Naive thymus-derived CD4-positive, alpha-beta T cell (primary cell): ENCODE results near the gene PSMB8. TPM values are rescaled to one million over a fixed set of nuclear protein-coding genes. Genes with fewer than 3 reads are reported as not detected.
A peak's percentile ranks its signal among the peaks of the same experiment; 100 is the strongest.

ENCODE experiments used
- ATAC-seq: fragments of 150-1000 bp; cut with Tn5 transposase; 2 replicates; pipeline ENCODE4 v1.10.0; 2021; ENCODE audit warnings: mild to moderate bottlenecking, moderate library complexity
- CTCF ChIA-PET: fragments of 350-600 bp; sonication (Branson Sonifier 250); formaldehyde crosslinking; loops from one replicate; lab custom pipeline; 2021; ENCODE audit warnings: antibody characterized with exemption; lab: Charles Lee
- POLR2A ChIA-PET: fragments of 350-600 bp; sonication (Branson Sonifier 250); formaldehyde crosslinking; loops from one replicate; lab custom pipeline; 2021; ENCODE audit warnings: antibody characterized with exemption, inconsistent platforms; lab: Charles Lee
- DNase-seq, 9 donors: peaks; one replicate each; pipeline versions ENCODE4 v3.0.0 to v3.0.0-alpha.2; 2020 to 2022; ENCODE audit warnings: mixed read lengths in 1 of 9
- H3K27ac ChIP-seq: one replicate; pipeline ENCODE4 v1.7.0; 2013; ENCODE audit warnings: mild to moderate bottlenecking, low read depth, low read length, moderate library complexity
- H3K27me3 ChIP-seq, 2 donors: one replicate each; pipeline ENCODE4 v1.7.0; 2013; ENCODE audit warnings: low read length in 2 of 2, mild to moderate bottlenecking in 2 of 2, moderate library complexity in 2 of 2; ENCODE audit not compliant: control insufficient read depth in 2 of 2, insufficient read depth in 2 of 2
- H3K36me3 ChIP-seq, 3 experiments: 1 replicate in 2 of 3; 2 replicates in 1 of 3; pipeline ENCODE4 v1.7.0; 2013; ENCODE audit warnings: low read length in 3 of 3, mild to moderate bottlenecking in 3 of 3, moderate library complexity in 1 of 3; ENCODE audit not compliant: insufficient read depth in 3 of 3, control insufficient read depth in 2 of 3
- H3K4me1 ChIP-seq, 2 donors: one replicate each; pipeline ENCODE4 v1.7.0; 2013; ENCODE audit warnings: low read length in 2 of 2, mild to moderate bottlenecking in 2 of 2, moderate library complexity in 1 of 2; ENCODE audit not compliant: control insufficient read depth in 2 of 2, insufficient read depth in 2 of 2
- H3K4me3 ChIP-seq: 2 replicates; pipeline ENCODE4 v1.7.0; 2013; ENCODE audit warnings: mild to moderate bottlenecking, low read length
- H3K9me3 ChIP-seq, 3 experiments: 1 replicate in 2 of 3; 2 replicates in 1 of 3; pipeline ENCODE4 v1.7.0; 2013; ENCODE audit warnings: low read length in 3 of 3; ENCODE audit not compliant: control insufficient read depth in 2 of 3
- H3K27ac Mint-ChIP-seq, 9 donors: one replicate each; pipeline ENCODE4 v1.8.0; 2020 to 2022; ENCODE audit warnings: mixed read lengths in 9 of 9, mild to moderate bottlenecking in 8 of 9, moderate library complexity in 5 of 9, inconsistent platforms in 2 of 9
- H3K27me3 Mint-ChIP-seq, 5 donors: one replicate each; pipeline ENCODE4 v1.8.0; 2021 to 2022; ENCODE audit warnings: mixed read lengths in 5 of 5, mild to moderate bottlenecking in 1 of 5
- H3K36me3 Mint-ChIP-seq, 5 donors: one replicate each; pipeline ENCODE4 v1.8.0; 2020 to 2022; ENCODE audit warnings: mixed read lengths in 5 of 5, mild to moderate bottlenecking in 3 of 5, inconsistent platforms in 1 of 5
- H3K4me1 Mint-ChIP-seq, 7 donors: one replicate each; pipeline ENCODE4 v1.8.0; 2020 to 2022; ENCODE audit warnings: mixed read lengths in 7 of 7, mild to moderate bottlenecking in 3 of 7, inconsistent platforms in 1 of 7
- H3K4me3 Mint-ChIP-seq, 10 donors: one replicate each; pipeline ENCODE4 v1.8.0; 2020 to 2022; ENCODE audit warnings: mild to moderate bottlenecking in 10 of 10, mixed read lengths in 10 of 10, moderate library complexity in 6 of 10, inconsistent platforms in 2 of 10
- H3K9me3 Mint-ChIP-seq, 11 donors: one replicate each; pipeline ENCODE4 v1.8.0; 2020 to 2022; ENCODE audit warnings: mixed read lengths in 11 of 11, mild to moderate bottlenecking in 4 of 11, inconsistent platforms in 1 of 11, moderate library complexity in 1 of 11
- intact Hi-C, 2 donors: fragments of 100-400 bp; cut with micrococcal nuclease; formaldehyde crosslinking; loops; one replicate each; pipeline ENCODE4 v1.15.1; 2023
- polyA plus RNA-seq, 2 donors: library from polyadenylated mRNA; unstranded; fragments of 300-500 nt; fragmentation: Illumina TruSeq; gene quantifications; one replicate each; pipeline ENCODE4 v1.2.3, GENCODE V29; 2021
- total RNA-seq, 6 experiments: library from RNA in 5 of 6; stranded (reverse) in 5 of 6; gene quantifications; 1 replicate in 5 of 6; 2 replicates in 1 of 6; pipeline ENCODE4 v1.2.3 and lab custom pipeline; 2021 to 2026

The PSMB8 gene
- total and polyA plus RNA-seq, 7 experiments from 2014 or later = 111 to 419 (median 146) TPM

GRCh38 chr6:32865724-32866443 lies 22.0 kb upstream of the PSMB8 start:
- no peak overlapping the region for H3K4me3 ChIP-seq
- ChIA-PET POLR2A (interaction anchor here (1.2 to 7.5 kb wide), 4 partner anchors 11 to 27 kb away, joined by 3 to 99 read pairs (median 76); partner anchors contain the start of genes PSMB8, PSMB9, TAP1 and TAP2), CTCF (interaction anchor here (10.1 kb wide), 1 partner anchor 26 kb away, joined by 177 read pairs; the partner anchor contains the start of gene TAP2)
- intact Hi-C loops = loop anchor here in 1 of 2 donors (5.0 kb wide), 1 partner anchor 454 kb away; no protein-coding TSS in a partner anchor
- DNase-seq (no peak), ATAC-seq (no peak)
- peaks cover 0 to 2% (median 0%) of the 10 kb centered on the region in 11 donors for H3K9me3 Mint-ChIP-seq
- H3K36me3 Mint-ChIP-seq = peaks cover 2 to 21% (median 2%) of the 10 kb centered on the region in 5 donors
- H3K4me1 Mint-ChIP-seq = peaks cover 21 to 40% (median 36%) of the 10 kb centered on the region in 7 donors
- H3K27me3 Mint-ChIP-seq = no peaks in the 10 kb centered on the region
- no peaks in the 10 kb centered on the region for H3K27me3 ChIP-seq
- peak overlapping the region; percentile 64 for H3K27ac ChIP-seq
- no peaks in the 10 kb centered on the region for H3K9me3 ChIP-seq
- H3K4me3 Mint-ChIP-seq = peak overlapping the region in 3 of 10 donors; percentile 20 to 45 (median 26)
- peaks cover 0 to 5% (median 0%) of the 10 kb centered on the region in 3 experiments for H3K36me3 ChIP-seq
- peaks cover 4 to 20% of the 10 kb centered on the region in 2 donors for H3K4me1 ChIP-seq
- H3K27ac Mint-ChIP-seq = peak overlapping the region; percentile 67 to 94 (median 78)

DNA sequence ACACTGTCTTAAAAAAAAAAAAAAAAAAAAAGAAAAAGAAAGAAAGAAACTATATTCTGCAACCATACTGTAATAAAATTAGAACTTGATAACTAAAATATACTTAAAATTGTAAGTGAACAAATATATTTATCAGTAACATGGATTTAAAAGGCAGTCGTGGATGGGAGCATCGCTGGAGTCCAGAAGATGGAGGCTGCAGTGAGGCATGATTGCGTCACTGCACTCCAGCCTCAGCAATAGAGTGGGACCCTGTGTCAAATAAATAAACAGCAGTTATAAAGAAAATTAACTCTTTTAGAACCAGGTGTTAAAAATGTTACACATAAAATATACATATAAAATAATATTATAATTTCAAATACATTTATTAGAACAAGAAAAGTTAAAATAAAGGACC lies 18.9 kb upstream of the PSMB8 start:
- POLR2A ChIA-PET = interaction anchor here (0.6 to 7.5 kb wide), 5 partner anchors 12 to 106 kb away, joined by 3 to 99 read pairs (median 3); partner anchors contain the start of genes PSMB8 and TAP2
- no peak overlapping the region for H3K4me3 Mint-ChIP-seq
- H3K27ac Mint-ChIP-seq = peak overlapping the region in 1 of 9 donors; percentile 13

GRCh38 chr6:32860674-32861073 lies 16.8 kb upstream of the PSMB8 start:
- peaks cover 26 to 54% (median 50%) of the 10 kb centered on the region in 7 donors for H3K4me1 Mint-ChIP-seq
- H3K4me3 ChIP-seq = no peak overlapping the region
- ATAC-seq = no peak
- H3K4me1 ChIP-seq = peaks cover 7 to 21% of the 10 kb centered on the region in 2 donors
- no peaks in the 10 kb centered on the region for H3K27me3 ChIP-seq
- peaks cover 23 to 47% (median 33%) of the 10 kb centered on the region in 3 experiments for H3K36me3 ChIP-seq
- no peaks in the 10 kb centered on the region for H3K9me3 ChIP-seq
- H3K9me3 Mint-ChIP-seq = no peaks in the 10 kb centered on the region
- no peaks in the 10 kb centered on the region for H3K27me3 Mint-ChIP-seq
- ChIA-PET CTCF (no interaction called here), POLR2A (interaction anchor here (9.5 kb wide), 1 partner anchor 19 kb away, joined by 662 read pairs; the partner anchor contains the start of genes PSMB8 and TAP2)
- DNase-seq = no peak
- H3K36me3 Mint-ChIP-seq = peaks cover 16 to 52% (median 36%) of the 10 kb centered on the region in 5 donors
- no peak overlapping the region for H3K4me3 Mint-ChIP-seq
- H3K27ac ChIP-seq = peak overlapping the region; percentile 11
- peak overlapping the region; percentile 0 to 79 (median 30) for H3K27ac Mint-ChIP-seq
- intact Hi-C loops = no loop called here

More for the DNA sequence above, 18.9 kb upstream of the PSMB8 start:
- Histone ChIP-seq H3K27ac (no peak overlapping the region), H3K4me3 (no peak overlapping the region), H3K27me3 (no peaks in the 10 kb centered on the region), H3K9me3 (no peaks in the 10 kb centered on the region), H3K36me3 (peaks cover 11 to 36% (median 24%) of the 10 kb centered on the region in 3 experiments), H3K4me1 (peaks cover 5 to 14% of the 10 kb centered on the region in 2 donors)
- no peak for DNase-seq
- no peaks in the 10 kb centered on the region for H3K9me3 Mint-ChIP-seq
- peaks cover 9 to 36% (median 21%) of the 10 kb centered on the region in 5 donors for H3K36me3 Mint-ChIP-seq
- intact Hi-C loops = no loop called here
- no peaks in the 10 kb centered on the region for H3K27me3 Mint-ChIP-seq
- CTCF ChIA-PET = interaction anchor here (1.8 to 10.1 kb wide), 2 partner anchors 8 to 23 kb away, joined by 5 to 177 read pairs; partner anchors contain the start of gene TAP2
- no peak for ATAC-seq
- H3K4me1 Mint-ChIP-seq = peaks cover 29 to 57% (median 52%) of the 10 kb centered on the region in 7 donors

- peaks cover 0 to 2% (median 0%) of the 10 kb centered on the region in 11 donors for H3K9me3 Mint-ChIP-seq
Measured at GRCh38 chr6:32858194-32858593, 14.3 kb upstream of the PSMB8 start.

GRCh38 chr6:32857156-32857891 lies 13.5 kb upstream of the PSMB8 start:
- Mint-ChIP-seq H3K4me3 (peak overlapping the region in 3 of 10 donors; percentile 27 to 53 (median 39)), H3K27me3 (no peaks in the 10 kb centered on the region), H3K36me3 (peaks cover 16 to 63% (median 44%) of the 10 kb centered on the region in 5 donors), H3K27ac (peak overlapping the region in 5 of 9 donors; percentile 63 to 100 (median 75)), H3K9me3 (peaks cover 0 to 2% (median 0%) of the 10 kb centered on the region in 11 donors), H3K4me1 (peaks cover 36 to 63% (median 52%) of the 10 kb centered on the region in 7 donors)
- peak overlapping the region; percentile 27 for H3K27ac ChIP-seq
- H3K9me3 ChIP-seq = no peaks in the 10 kb centered on the region
- POLR2A ChIA-PET = interaction anchor here (1.1 to 9.5 kb wide), 5 partner anchors 11 to 675 kb away, joined by 3 to 662 read pairs (median 21); partner anchors contain the start of genes PSMB8 and TAP2
- peaks cover 23 to 65% (median 33%) of the 10 kb centered on the region in 3 experiments for H3K36me3 ChIP-seq
- H3K27me3 ChIP-seq = no peaks in the 10 kb centered on the region
- H3K4me1 ChIP-seq = peaks cover 15 to 28% of the 10 kb centered on the region in 2 donors
- DNase-seq (no peak), ATAC-seq (no peak)
- CTCF ChIA-PET = interaction anchor here (0.6 to 7.5 kb wide), 4 partner anchors 10 to 76 kb away, joined by 3 to 241 read pairs (median 6); partner anchors contain the start of genes PSMB8 and TAP2
- intact Hi-C loops = loop anchor here (10.0 kb wide), 2 partner anchors 557 to 1023 kb away; partner anchors contain the start of genes CUTA (in 1 of the 2) and PHF1 (in 1 of the 2)
- H3K4me3 ChIP-seq = no peak overlapping the region

More at GRCh38 chr6:32858194-32858593, 14.3 kb upstream of the PSMB8 start:
- ChIA-PET POLR2A (interaction anchor here (1.4 to 9.5 kb wide), 4 partner anchors 10 to 114 kb away, joined by 4 to 662 read pairs (median 59); partner anchors contain the start of genes PSMB8 and TAP2), CTCF (interaction anchor here (0.6 to 7.5 kb wide), 3 partner anchors 10 to 35 kb away, joined by 5 to 241 read pairs (median 16); partner anchors contain the start of genes PSMB8 and TAP2)
- H3K4me1 Mint-ChIP-seq = peaks cover 33 to 59% (median 53%) of the 10 kb centered on the region in 7 donors
- peaks cover 15 to 28% of the 10 kb centered on the region in 2 donors for H3K4me1 ChIP-seq
- no peak overlapping the region for H3K4me3 ChIP-seq
- ATAC-seq (no peak), DNase-seq (no peak)
- H3K27ac ChIP-seq = peak overlapping the region; percentile 27
- H3K27ac Mint-ChIP-seq = peak overlapping the region in 7 of 9 donors; percentile 50 to 88 (median 82)
- H3K4me3 Mint-ChIP-seq = peak overlapping the region in 5 of 10 donors; percentile 18 to 53 (median 27)
- no peaks in the 10 kb centered on the region for H3K27me3 ChIP-seq
- no peaks in the 10 kb centered on the region for H3K27me3 Mint-ChIP-seq
- intact Hi-C loops = loop anchor here (10.0 kb wide), 2 partner anchors 557 to 1023 kb away; partner anchors contain the start of genes CUTA (in 1 of the 2) and PHF1 (in 1 of the 2)
- H3K9me3 ChIP-seq = no peaks in the 10 kb centered on the region
- peaks cover 16 to 58% (median 40%) of the 10 kb centered on the region in 5 donors for H3K36me3 Mint-ChIP-seq
- H3K36me3 ChIP-seq = peaks cover 23 to 59% (median 33%) of the 10 kb centered on the region in 3 experiments
